IMR-90 (cell line): ENCODE results near the gene CLDN34. TPM values are rescaled to one million over a fixed set of nuclear protein-coding genes. Genes with fewer than 3 reads are reported as not detected.

Experiments
- ATAC-seq: fragments of 200-7000 bp; cut with Tn5 transposase; 2 replicates; pipeline ENCODE4 v1.9.1; 2020; ENCODE audit warnings: low read depth, mild to moderate bottlenecking, moderate library complexity
- BruUV-seq: library from RNA; stranded (reverse); fragments of 400-500 nt; replicated peaks from 2 replicates; lab custom pipeline; 2021; lab: Mats Ljungman, UMichigan
- CTCF ChIA-PET: fragments of 300-600 bp; formaldehyde crosslinking; extraction: SDS; loops from one replicate; lab custom pipeline; 2021; ENCODE audit warnings: antibody characterized with exemption; lab: Yijun Ruan, JAX
- POLR2A ChIA-PET: fragments of 300-600 bp; sonication (Branson Sonifier 250); formaldehyde crosslinking; loops from one replicate; lab custom pipeline; 2022; ENCODE audit warnings: antibody characterized with exemption; ENCODE audit not compliant: unreplicated experiment; lab: Charles Lee
- DNase-seq: peaks from one replicate; pipeline ENCODE4 v3.0.0; 2013
- H2AFZ ChIP-seq: replicated peaks from 2 replicates; pipeline ENCODE3; 2013; ENCODE audit warnings: low read length, mild to moderate bottlenecking; ENCODE audit not compliant: poor library complexity
- H2AK5ac ChIP-seq: 2 replicates; pipeline ENCODE4 v1.6.1; 2013; ENCODE audit warnings: low read depth, low read length, inconsistent platforms
- H2AK9ac ChIP-seq: replicated peaks from 2 replicates; pipeline ENCODE3; 2013; ENCODE audit warnings: mild to moderate bottlenecking, low read depth, low read length, moderate library complexity; ENCODE audit not compliant: poor library complexity
- H2BK120ac ChIP-seq: 2 replicates; pipeline ENCODE4 v1.6.1; 2013; ENCODE audit warnings: low read depth, low read length, inconsistent platforms
- H2BK15ac ChIP-seq: 3 replicates; pipeline ENCODE4 v1.6.1; 2013; ENCODE audit warnings: low read depth, low read length, inconsistent platforms
- H2BK20ac ChIP-seq: 2 replicates; pipeline ENCODE4 v1.6.1; 2013; ENCODE audit warnings: low read depth, mild to moderate bottlenecking, inconsistent platforms, low read length, moderate library complexity
- H2BK5ac ChIP-seq: 2 replicates; pipeline ENCODE4 v1.6.1; 2013; ENCODE audit warnings: mild to moderate bottlenecking, low read depth, low read length, inconsistent platforms; ENCODE audit not compliant: poor library complexity, severe bottlenecking
- H3K14ac ChIP-seq: replicated peaks from 2 replicates; pipeline ENCODE4 v1.6.1; 2013; ENCODE audit warnings: low read depth, low read length, inconsistent platforms
- H3K18ac ChIP-seq: 2 replicates; pipeline ENCODE4 v1.6.1; 2013; ENCODE audit warnings: low read depth, low read length, control low read depth
- H3K23ac ChIP-seq: 2 replicates; pipeline ENCODE4 v1.6.1; 2013; ENCODE audit warnings: low read depth, low read length, inconsistent platforms
- H3K27ac ChIP-seq: 2 replicates; pipeline ENCODE4 v1.5.1; 2013; ENCODE audit warnings: mild to moderate bottlenecking, control low read depth, low read length; ENCODE audit not compliant: insufficient read depth
- H3K27me3 ChIP-seq: 2 replicates; pipeline ENCODE4 v1.6.1; 2013; ENCODE audit warnings: low read length; ENCODE audit not compliant: control insufficient read depth, insufficient read depth
- H3K36me3 ChIP-seq: 2 replicates; pipeline ENCODE4 v1.6.1; 2013; ENCODE audit warnings: low read length, mixed read lengths; ENCODE audit not compliant: control insufficient read depth, insufficient read depth
- H3K4ac ChIP-seq: 2 replicates; pipeline ENCODE4 v1.6.1; 2013; ENCODE audit warnings: low read depth, low read length, inconsistent platforms
- H3K4me1 ChIP-seq: 2 replicates; pipeline ENCODE4 v1.6.1; 2013; ENCODE audit warnings: low read length, mixed read lengths; ENCODE audit not compliant: control insufficient read depth, insufficient read depth
- H3K4me2 ChIP-seq: 2 replicates; pipeline ENCODE4 v1.6.1; 2013; ENCODE audit warnings: low read depth, mild to moderate bottlenecking, control low read depth, low read length, moderate library complexity
- H3K4me3 ChIP-seq: 2 replicates; pipeline ENCODE4 v1.5.1; 2013; ENCODE audit warnings: low read depth, mild to moderate bottlenecking, control low read depth, low read length, moderate library complexity; ENCODE audit not compliant: insufficient read depth
- H3K56ac ChIP-seq: 2 replicates; pipeline ENCODE4 v1.6.1; 2013; ENCODE audit warnings: low read length, inconsistent platforms; ENCODE audit not compliant: insufficient read depth; ENCODE audit errors: extremely low read depth
- H3K79me1 ChIP-seq, 2 experiments: 2 replicates each; pipeline ENCODE4 v1.6.1; 2013; ENCODE audit warnings: low read length in 2 of 2, inconsistent platforms in 1 of 2, low read depth in 1 of 2
- H3K9ac ChIP-seq: 2 replicates; pipeline ENCODE4 v1.6.1; 2013; ENCODE audit warnings: low read depth, low read length, control low read depth
- H3K9me1 ChIP-seq: 2 replicates; pipeline ENCODE4 v1.6.1; 2013; ENCODE audit warnings: low read length, inconsistent platforms; ENCODE audit not compliant: insufficient read depth
- H3K9me3 ChIP-seq: 2 replicates; pipeline ENCODE4 v1.6.1; 2013; ENCODE audit warnings: low read length; ENCODE audit not compliant: control insufficient read depth, insufficient read depth
- H4K20me1 ChIP-seq: 2 replicates; pipeline ENCODE4 v1.6.1; 2013; ENCODE audit warnings: low read length, inconsistent platforms; ENCODE audit not compliant: insufficient read depth
- H4K5ac ChIP-seq: 2 replicates; pipeline ENCODE4 v1.6.1; 2013; ENCODE audit warnings: mild to moderate bottlenecking, low read depth, low read length, control low read depth
- H4K8ac ChIP-seq, 2 experiments: 2 replicates each; pipeline ENCODE4 v1.6.1; 2013; ENCODE audit warnings: low read depth in 2 of 2, low read length in 2 of 2, control low read depth in 1 of 2, inconsistent platforms in 1 of 2
- H4K91ac ChIP-seq: 2 replicates; pipeline ENCODE4 v1.6.1; 2013; ENCODE audit warnings: low read depth, low read length, inconsistent platforms; ENCODE audit not compliant: insufficient read depth
- CEBPB ChIP-seq: IDR thresholded peaks from 2 replicates; pipeline ENCODE4 v1.6.1; 2012; ENCODE audit warnings: low read depth, low read length, improper control_type of control experiment
- FOS ChIP-seq: fragments of 150-350 bp; IDR thresholded peaks from 2 replicates; pipeline ENCODE4 v1.6.1; 2016; ENCODE audit warnings: low read depth, low read length
- NFE2L2 ChIP-seq: fragments of 150-350 bp; IDR thresholded peaks from 2 replicates; pipeline ENCODE4 v1.6.1; 2016; ENCODE audit warnings: low read depth, mild to moderate bottlenecking, low read length
- RAD21 ChIP-seq: IDR thresholded peaks from 2 replicates; pipeline ENCODE4 v1.6.1; 2012; ENCODE audit warnings: low read length, improper control_type of control experiment
- WGBS, 2 experiments: methylation state at CpG; one replicate each; pipeline versions ENCODE4 v1.1.5 to v1.1.7; 2013; ENCODE audit warnings: missing lambda C conversion rate in 2 of 2; ENCODE audit not compliant: insufficient read length in 1 of 2; ENCODE audit errors: extremely low coverage in 2 of 2; 5-methylcytosine and 5-hydroxymethylcytosine counted together
- dilution Hi-C: fragments of 300-500 bp; cut with HindIII; formaldehyde crosslinking; loops from one replicate; pipeline ENCODE4 v1.14.3; 2018; ENCODE audit warnings: low sequenced_read_pairs; ENCODE audit not compliant: unreplicated experiment
- in situ Hi-C: fragments of 300-500 bp; cut with MboI; formaldehyde crosslinking; loops from 3 replicates; pipeline ENCODE4 v1.14.3; 2019; ENCODE audit warnings: low sequenced_read_pairs, inconsistent platforms, mixed read lengths
- intact Hi-C: fragments of 100-400 bp; cut with micrococcal nuclease; formaldehyde crosslinking; loops from 2 replicates; pipeline ENCODE4 v1.10.0; 2022
- polyA plus RNA-seq, 3 experiments: library from polyadenylated mRNA; depleted of rRNA; stranded (reverse); fragments of >200 nt; gene quantifications; 2 replicates each; pipeline ENCODE4 v1.2.3, GENCODE V29; 2012; ENCODE audit warnings: low replicate concordance in 1 of 3
- total RNA-seq: library from RNA; depleted of rRNA; stranded (reverse); fragments of >200 nt; gene quantifications from 2 replicates; pipeline ENCODE4 v1.2.3, GENCODE V29; 2012

The CLDN34 gene
- total and polyA plus RNA-seq, 2 of the 4 experiments (the other 2 are of a cell fraction) = 0.14 TPM; not detected in 1

DNA sequence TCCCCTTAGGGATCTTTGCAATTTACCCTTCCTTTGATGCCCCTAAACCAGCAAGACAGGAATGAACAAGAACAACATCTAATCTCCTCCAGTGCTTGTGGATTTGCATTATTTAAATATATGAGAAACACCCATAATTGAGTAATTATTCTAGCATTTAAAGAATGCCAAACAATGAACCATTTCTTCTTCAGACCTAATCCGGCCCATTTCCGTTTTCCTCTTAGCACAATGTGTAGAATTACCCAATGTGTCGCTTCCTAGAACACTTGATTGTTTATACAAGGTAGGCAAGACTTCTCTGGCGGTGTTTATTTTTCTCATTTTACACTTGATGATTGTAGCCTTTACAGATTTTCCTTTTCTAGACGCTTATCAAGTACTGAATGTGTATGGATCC lies 43.5 kb downstream of the CLDN34 start:
- peak overlapping the region; percentile 62; the same call in 2 of the 3 replicates for H2BK15ac ChIP-seq
- H3K4me1 ChIP-seq = peaks cover 12% of the 10 kb centered on the region
- peak overlapping the region; percentile 91; the same call in 1 of the 2 replicates for H3K4ac ChIP-seq
- H4K20me1 ChIP-seq = no peaks in the 10 kb centered on the region
- H4K5ac ChIP-seq = no peak overlapping the region; the same call in 1 of the 2 replicates
- no peak for TF ChIP-seq RAD21
- peak; percentile 56 for TF ChIP-seq CEBPB
- no peak for TF ChIP-seq NFE2L2
- no peak for TF ChIP-seq FOS
- H4K91ac ChIP-seq = peak overlapping the region; percentile 66
- peak overlapping the region; percentile 24 to 75; a peak in 2 of 4 replicates for H4K8ac ChIP-seq
- peak overlapping the region; percentile 82 for H3K27ac ChIP-seq
- in situ Hi-C loops = no loop called here
- no peak overlapping the region for H3K4me3 ChIP-seq
- no peak overlapping the region for H2AK5ac ChIP-seq
- ChIA-PET POLR2A (no interaction called here), CTCF (no interaction called here)
- H3K14ac ChIP-seq = no peak overlapping the region
- H2BK20ac ChIP-seq = peak overlapping the region; percentile 92
- DNase-seq (peak; percentile 70), ATAC-seq (peak; percentile 8)
- H3K23ac ChIP-seq = no peak overlapping the region
- H2AK9ac ChIP-seq = no peak overlapping the region
- dilution Hi-C loops = no loop called here
- H3K9me1 ChIP-seq = peaks cover 7% of the 10 kb centered on the region; the same call in 1 of the 2 replicates
- H3K9ac ChIP-seq = no peak overlapping the region
- no peaks in the 10 kb centered on the region; a peak in 1 of 4 replicates for H3K79me1 ChIP-seq
- peak overlapping the region; percentile 81 for H3K18ac ChIP-seq
- H3K36me3 ChIP-seq = no peaks in the 10 kb centered on the region
- WGBS, 2 experiments = no CpG with 5 or more reads among the region's 5 CpGs
- no peak overlapping the region for H2AFZ ChIP-seq
- H3K27me3 ChIP-seq = no peaks in the 10 kb centered on the region
- H3K4me2 ChIP-seq = peak overlapping the region; percentile 75
- no peaks in the 10 kb centered on the region for H3K9me3 ChIP-seq
- intact Hi-C loops = no loop called here
- no TSS peak for BruUV-seq
- no peak overlapping the region for H3K56ac ChIP-seq
- H2BK120ac ChIP-seq = peak overlapping the region; percentile 93
- peak overlapping the region; percentile 35 for H2BK5ac ChIP-seq
